GM19438 (cell line): Measurements from ENCODE around the gene CSTPP1.
"Not testable (repeated sequence)": the region's sequence is repeated elsewhere in the genome, so short reads cannot be mapped to it uniquely, and the experiment has no call there.

Experiments
- ATAC-seq: cut with Tn5 transposase; IDR thresholded peaks from one replicate; pipeline ENCODE4 v1.9.1; 2021; ENCODE audit warnings: low read depth; ENCODE audit not compliant: unreplicated experiment

The CSTPP1 gene

DNA sequence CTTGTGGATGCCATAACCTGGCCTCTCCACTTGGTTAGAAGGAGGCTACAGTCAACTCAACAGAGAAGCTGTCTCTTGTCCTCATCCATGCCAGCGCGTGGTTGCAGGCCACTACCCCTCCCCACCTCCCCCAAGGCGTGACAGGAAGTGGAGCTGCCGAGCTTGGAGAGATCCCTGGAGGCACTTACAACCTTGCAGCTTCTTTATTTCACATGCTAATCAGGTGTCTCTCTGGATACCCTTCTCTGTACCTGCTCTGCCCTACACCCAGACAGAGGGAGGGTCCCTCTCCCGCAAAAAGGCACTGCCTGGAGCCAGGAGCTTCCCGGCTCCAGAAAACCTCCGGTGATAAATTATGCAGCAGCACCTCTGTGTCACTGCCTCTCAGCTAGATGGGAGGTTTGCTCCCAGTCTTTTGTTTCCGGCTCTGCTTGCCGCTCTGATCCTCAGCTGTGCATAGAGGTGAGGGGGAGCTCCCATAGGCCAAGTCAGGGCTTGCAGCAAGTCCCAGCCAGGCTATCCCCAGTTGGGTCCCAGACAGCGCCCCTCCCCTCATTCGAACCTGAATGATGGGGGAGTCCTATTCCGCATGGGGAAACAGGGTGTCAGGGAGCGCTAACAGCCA, 23.9 kb upstream of the CSTPP1 start:
- ATAC-seq = no peak

DNA sequence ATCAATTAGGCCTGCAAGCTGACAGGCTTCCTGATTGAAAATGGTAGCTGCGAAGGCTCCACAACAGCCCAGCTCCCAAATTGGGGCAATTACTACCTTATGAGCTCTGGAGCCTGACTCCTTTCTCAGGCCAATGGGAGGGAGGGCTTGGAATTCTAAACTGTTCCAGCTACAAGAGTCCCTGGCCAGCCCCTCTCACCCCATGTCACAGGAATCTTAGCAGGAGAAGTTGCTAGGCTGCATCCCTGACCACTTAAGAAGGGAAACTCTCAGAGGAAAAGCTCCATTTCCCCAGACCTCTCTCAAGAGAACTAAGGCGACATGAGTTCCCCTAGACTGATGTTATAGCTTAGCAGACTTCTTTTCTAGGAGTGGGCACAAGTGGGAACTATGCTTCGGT, 23.1 kb upstream of the CSTPP1 start:
- no peak for ATAC-seq

- ATAC-seq = no peak
Measured at GRCh38 chr11:46914363-46914762, 22.2 kb upstream of the CSTPP1 start.

GRCh38 chr11:46914910-46915309, 21.7 kb upstream of the CSTPP1 start:
- ATAC-seq = no peak

- no peak for ATAC-seq
Measured at GRCh38 chr11:46916286-46917108, 20.1 kb upstream of the CSTPP1 start.

- no peak for ATAC-seq
Measured at GRCh38 chr11:46917109-46917761, 19.3 kb upstream of the CSTPP1 start.

GRCh38 chr11:46917762-46918082, 18.8 kb upstream of the CSTPP1 start:
- no peak for ATAC-seq

- ATAC-seq = no peak
Measured at GRCh38 chr11:46918083-46918787, 18.3 kb upstream of the CSTPP1 start, which contains the start of gene LRP4. LRP4 (minus strand) TSS chr11:46918550; CDS start chr11:46918379, 171 bp downstream.

- ATAC-seq = no peak
Measured at GRCh38 chr11:46918788-46919513, 17.6 kb upstream of the CSTPP1 start.

DNA sequence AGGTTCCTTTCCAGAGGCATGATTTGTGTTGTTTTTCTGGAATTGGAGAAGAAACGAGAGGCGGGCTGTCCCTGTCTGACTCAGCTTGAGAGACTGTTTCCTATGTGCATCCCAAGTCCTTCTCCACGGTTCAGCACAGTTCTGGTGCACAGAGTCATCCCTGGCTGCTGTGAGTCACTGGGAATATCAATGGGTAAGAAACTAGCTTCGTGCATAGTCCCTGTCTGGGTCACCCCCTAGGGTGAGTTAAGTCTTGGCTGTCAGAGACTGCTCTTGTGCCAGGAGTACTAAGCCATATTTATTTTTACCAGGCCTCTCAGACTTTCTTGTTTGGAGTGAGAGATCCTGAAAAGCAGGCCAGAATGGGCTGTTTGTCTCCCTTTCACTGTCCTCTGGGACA, 15.8 kb upstream of the CSTPP1 start:
- no peak for ATAC-seq

DNA sequence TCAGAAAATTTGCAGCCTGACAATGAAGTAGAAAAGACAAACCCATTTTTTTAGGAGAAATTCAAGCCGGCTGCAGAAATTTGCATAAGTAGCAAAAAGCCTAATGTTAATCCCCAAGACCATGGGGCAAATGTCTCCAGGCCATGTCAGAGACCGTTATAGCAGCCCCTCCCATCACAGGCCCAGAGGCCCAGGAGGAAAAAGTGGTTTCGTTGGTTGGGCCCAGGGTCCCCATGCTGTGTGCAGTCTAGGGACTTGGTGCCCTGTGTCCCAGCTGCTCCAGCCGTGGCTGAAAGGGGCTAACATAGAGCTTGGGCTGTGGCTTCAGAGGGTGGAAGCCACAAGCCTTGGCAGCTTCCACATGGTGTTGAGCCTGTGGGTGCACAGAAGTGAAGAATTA, 8.6 kb upstream of the CSTPP1 start:
- ATAC-seq = not testable (repeated sequence)

- ATAC-seq = not testable (repeated sequence)
Measured at GRCh38 chr11:46928701-46929100, 7.9 kb upstream of the CSTPP1 start.

- no peak for ATAC-seq
Measured at GRCh38 chr11:46930089-46930488, 6.5 kb upstream of the CSTPP1 start.

DNA sequence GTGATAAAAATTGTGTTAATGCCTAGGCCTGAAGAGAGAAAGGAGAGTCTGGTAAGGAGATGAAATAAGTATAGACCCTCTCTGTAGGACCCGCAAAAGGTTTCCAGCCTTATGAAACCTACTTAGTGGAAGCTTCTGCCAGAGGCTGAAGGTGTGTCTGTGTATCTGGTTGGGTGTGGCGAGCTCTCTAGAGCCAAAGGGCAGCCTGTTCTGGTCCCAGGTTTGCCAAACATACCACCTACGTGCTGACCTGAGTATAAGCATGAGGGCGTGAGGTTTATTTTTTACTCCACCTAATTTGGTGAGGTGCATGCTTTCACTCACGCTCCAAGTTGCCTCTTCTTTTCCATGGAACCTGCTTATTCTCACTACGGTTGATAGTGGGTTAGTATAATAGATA, 5.6 kb downstream of the CSTPP1 start:
- no peak for ATAC-seq

DNA sequence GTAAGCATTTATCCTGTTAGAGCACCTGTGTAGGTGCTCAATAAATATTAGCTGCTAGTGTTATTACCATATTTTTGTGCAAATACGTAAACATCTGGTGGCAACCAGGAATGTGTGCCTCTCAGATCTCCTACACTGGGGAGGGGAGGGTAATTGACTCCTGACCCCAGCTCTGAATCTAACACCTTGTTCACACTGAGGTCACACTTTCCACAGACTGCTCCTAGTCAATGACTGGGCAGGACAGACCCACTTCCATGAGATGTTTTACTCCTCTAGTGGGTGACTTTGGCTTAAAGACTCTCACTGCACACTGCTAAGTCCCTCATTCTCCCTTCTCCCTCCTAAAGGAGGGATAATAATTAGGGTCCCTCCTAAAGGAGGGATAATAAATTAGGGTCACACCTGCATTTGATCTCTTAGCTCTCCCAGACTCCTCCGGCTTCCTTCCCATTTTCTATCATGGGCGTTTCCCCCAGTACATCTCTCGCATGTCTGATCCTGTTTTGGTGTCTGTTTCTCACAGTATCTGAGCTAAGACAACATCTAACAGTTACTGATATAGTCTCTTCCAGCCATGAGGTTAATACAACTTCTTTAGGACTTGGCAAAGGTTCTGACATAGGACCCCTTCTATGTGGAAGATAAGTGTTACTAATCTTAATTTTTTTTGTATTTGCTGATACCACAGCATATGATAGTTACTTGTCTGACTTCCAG, 8.0 kb downstream of the CSTPP1 start:
- ATAC-seq = no peak

DNA sequence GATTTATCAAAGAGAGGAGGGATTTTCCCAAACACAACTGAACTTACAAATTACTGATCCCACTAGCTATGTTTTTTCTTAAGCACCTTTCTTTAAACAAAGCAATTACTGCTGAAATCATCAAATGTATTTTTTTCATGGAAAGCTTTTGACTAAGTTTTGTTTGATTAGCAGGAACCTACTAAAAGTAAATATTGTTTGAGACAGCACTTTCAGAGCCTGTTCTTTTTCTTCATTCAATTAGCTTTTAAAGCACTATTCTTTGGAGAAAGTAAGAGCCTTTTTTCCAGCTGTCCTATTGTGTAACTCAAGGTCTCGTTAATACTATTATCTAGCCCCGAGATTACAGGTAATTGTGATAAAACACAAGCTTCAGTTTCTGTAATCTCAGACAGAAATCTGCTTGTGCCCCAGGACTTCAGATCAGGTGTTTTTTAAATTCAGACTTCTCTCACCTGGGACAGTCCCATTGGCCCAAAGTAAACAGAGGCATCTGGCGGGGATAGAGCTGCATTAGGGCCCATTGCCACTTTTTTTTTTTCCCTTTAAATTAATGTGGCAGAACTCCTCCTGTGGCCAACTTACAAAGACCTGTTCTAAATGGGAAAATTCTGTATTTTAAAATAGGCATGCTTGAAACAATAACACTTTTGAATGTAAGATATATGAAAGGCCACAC, 11.0 kb downstream of the CSTPP1 start:
- ATAC-seq = no peak

GRCh38 chr11:46948378-46949131, 12.0 kb downstream of the CSTPP1 start:
- ATAC-seq = no peak

- no peak for ATAC-seq
Measured at GRCh38 chr11:46949297-46949696, 12.7 kb downstream of the CSTPP1 start.

DNA sequence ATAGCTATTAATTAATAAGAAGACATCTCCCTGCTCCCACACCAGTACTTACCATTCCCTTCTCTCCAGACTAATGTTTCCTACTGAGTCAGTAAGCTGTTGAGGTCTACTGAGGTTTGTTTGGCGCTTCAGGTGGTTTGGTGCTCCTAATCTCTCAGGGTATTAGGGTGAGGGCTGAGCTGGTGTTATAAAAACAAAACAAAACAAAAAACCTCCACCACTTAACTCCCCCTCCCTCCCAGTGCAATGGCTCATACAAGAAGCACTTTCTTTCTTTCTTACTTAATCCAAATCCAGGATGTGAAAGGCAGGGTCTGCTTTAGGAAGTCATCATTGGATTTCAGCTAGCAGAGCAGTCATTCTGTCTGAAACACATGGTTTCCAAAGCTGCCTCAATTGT, 15.3 kb downstream of the CSTPP1 start:
- ATAC-seq = no peak
